NCI-H2081 (cell line): ENCODE data around the gene LDAH.
"Not testable (repeated sequence)": the region's sequence is repeated elsewhere in the genome, so short reads cannot be mapped to it uniquely, and the experiment has no call there.

ENCODE experiments used
- DNase-seq, 2 experiments: peaks; one replicate each; lab custom pipeline; 2025; lab: John Stamatoyannopoulos, UW

The LDAH gene

GRCh38 chr2:20722592-20723240 is 100.2 kb downstream of the LDAH start:
- no peak for DNase-seq

- DNase-seq = no peak
Observed at GRCh38 chr2:20717641-20718040, 105.3 kb downstream of the LDAH start.

- DNase-seq = not testable (repeated sequence)
Observed at GRCh38 chr2:20716164-20716563, 106.7 kb downstream of the LDAH start.

- DNase-seq = not testable (repeated sequence)
Observed at GRCh38 chr2:20714412-20714811, 108.5 kb downstream of the LDAH start.

- not testable (repeated sequence) for DNase-seq
Observed at GRCh38 chr2:20713585-20713984, 109.3 kb downstream of the LDAH start.

GRCh38 chr2:20711641-20712040 is 111.3 kb downstream of the LDAH start:
- not testable (repeated sequence) for DNase-seq

- DNase-seq = no peak
Observed at GRCh38 chr2:20707601-20708000, 115.3 kb downstream of the LDAH start.

GRCh38 chr2:20706786-20707185 is 116.1 kb downstream of the LDAH start:
- no peak for DNase-seq

- DNase-seq = no peak
Observed at GRCh38 chr2:20706217-20706616, 116.7 kb downstream of the LDAH start.

GRCh38 chr2:20704886-20705285 is 118.0 kb downstream of the LDAH start:
- DNase-seq = no peak

- DNase-seq = no peak
Observed at GRCh38 chr2:20702563-20702962, 120.3 kb downstream of the LDAH start.

- no peak for DNase-seq
Observed at GRCh38 chr2:20698916-20699613, 123.8 kb downstream of the LDAH start.

GRCh38 chr2:20697322-20697934 is 125.5 kb downstream of the LDAH start:
- no peak for DNase-seq

- DNase-seq = no peak
Observed at GRCh38 chr2:20696366-20696765, 126.5 kb downstream of the LDAH start.

GRCh38 chr2:20693317-20693716 is 129.6 kb downstream of the LDAH start:
- no peak for DNase-seq

GRCh38 chr2:20692081-20692480 is 130.8 kb downstream of the LDAH start:
- DNase-seq = no peak

- DNase-seq = no peak
Observed at GRCh38 chr2:20691076-20691734, 131.7 kb downstream of the LDAH start.

GRCh38 chr2:20689428-20690264 is 133.3 kb downstream of the LDAH start:
- no peak for DNase-seq

GRCh38 chr2:20687260-20687832 is 135.6 kb downstream of the LDAH start:
- no peak for DNase-seq

- DNase-seq = no peak
Observed at GRCh38 chr2:20684581-20685063, 138.3 kb downstream of the LDAH start.

- DNase-seq = no peak
Observed at GRCh38 chr2:20682167-20682920, 140.6 kb downstream of the LDAH start.
